OCI-LY7 (cell line): ENCODE results near the gene RASSF10. TPM values are rescaled to one million over a fixed set of nuclear protein-coding genes. Genes with fewer than 3 reads are reported as not detected.

ENCODE experiments used
- BruUV-seq: library from RNA; stranded (reverse); fragments of 400-500 nt; replicated peaks from 2 replicates; lab custom pipeline; 2021; lab: Mats Ljungman, UMichigan
- CTCF ChIA-PET: fragments of 300-600 bp; sonication (Branson Sonifier 250); formaldehyde crosslinking; loops from one replicate; lab custom pipeline; 2022; ENCODE audit warnings: antibody characterized with exemption; ENCODE audit not compliant: unreplicated experiment; lab: Charles Lee
- POLR2A ChIA-PET: fragments of 300-600 bp; sonication (Branson Sonifier 250); formaldehyde crosslinking; loops from one replicate; lab custom pipeline; 2022; ENCODE audit warnings: antibody characterized with exemption; lab: Charles Lee
- DNase-seq: peaks from one replicate; pipeline ENCODE4 v3.0.0-alpha.2; 2015; ENCODE audit warnings: low spot score
- H2AFZ ChIP-seq: fragments of 200-600 bp; sonication (generic), shearing (Covaris generic); 2 replicates; pipeline ENCODE4 v1.6.1; 2014; ENCODE audit warnings: mild to moderate bottlenecking, antibody characterized with exemption, low read length, moderate library complexity
- H3K27ac ChIP-seq: fragments of 200-600 bp; sonication (generic); 2 replicates; pipeline ENCODE4 v1.5.1; 2014; ENCODE audit warnings: mixed run types, low read depth, mild to moderate bottlenecking, moderate library complexity, low read length, inconsistent platforms; ENCODE audit not compliant: poor library complexity, severe bottlenecking
- H3K36me3 ChIP-seq: fragments of 200-600 bp; sonication (generic); 2 replicates; pipeline ENCODE4 v1.6.1; 2014; ENCODE audit warnings: mild to moderate bottlenecking, antibody characterized with exemption, low read length, moderate library complexity, mixed read lengths; ENCODE audit not compliant: insufficient read depth
- H3K4me1 ChIP-seq: fragments of 200-600 bp; sonication (generic); 2 replicates; pipeline ENCODE4 v1.5.1; 2014; ENCODE audit warnings: mild to moderate bottlenecking, low read length; ENCODE audit not compliant: insufficient read depth, poor library complexity, severe bottlenecking
- H3K4me2 ChIP-seq: fragments of 200-600 bp; sonication (generic); 2 replicates; pipeline ENCODE4 v1.6.1; 2014; ENCODE audit warnings: mild to moderate bottlenecking, low read length
- H3K4me3 ChIP-seq: fragments of 200-600 bp; sonication (generic); 2 replicates; pipeline ENCODE4 v1.5.1; 2014; ENCODE audit warnings: mild to moderate bottlenecking, low read depth, low read length; ENCODE audit not compliant: poor library complexity, severe bottlenecking
- H3K79me2 ChIP-seq: fragments of 200-600 bp; sonication (generic); 2 replicates; pipeline ENCODE4 v1.6.1; 2016; ENCODE audit warnings: low read depth, mild to moderate bottlenecking, low read length, moderate library complexity, mixed read lengths; ENCODE audit not compliant: insufficient read depth
- H3K9me2 ChIP-seq: fragments of 200-600 bp; sonication (generic); 2 replicates; pipeline ENCODE4 v1.6.1; 2016; ENCODE audit warnings: mild to moderate bottlenecking, low read length, mixed read lengths; ENCODE audit not compliant: insufficient read depth
- H3K9me3 ChIP-seq: fragments of 200-600 bp; sonication (generic); 2 replicates; pipeline ENCODE4 v1.6.1; 2014; ENCODE audit warnings: mild to moderate bottlenecking, mixed run types, low read length, mixed read lengths
- H4K20me1 ChIP-seq: fragments of 200-600 bp; sonication (generic); 2 replicates; pipeline ENCODE4 v1.6.1; 2014; ENCODE audit warnings: mild to moderate bottlenecking, antibody characterized with exemption, low read length, moderate library complexity, mixed read lengths; ENCODE audit not compliant: insufficient read depth
- EZH2phosphoT487 ChIP-seq: fragments of 200-600 bp; sonication (generic); IDR thresholded peaks from 2 replicates; pipeline ENCODE4 v1.6.1; 2018; ENCODE audit warnings: low read depth, borderline replicate concordance, mild to moderate bottlenecking, mixed run types, antibody characterized with exemption, low read length, moderate library complexity, mixed read lengths
- intact Hi-C: fragments of 100-400 bp; cut with micrococcal nuclease; formaldehyde crosslinking; loops from one replicate; pipeline ENCODE4 v1.10.0; 2022; ENCODE audit not compliant: unreplicated experiment
- total RNA-seq, 2 experiments: library from RNA; depleted of rRNA in 1 of 2; stranded (reverse); fragments of >200 nt in 1 of 2; shearing (Covaris generic) in 1 of 2; gene quantifications; 2 replicates each; pipeline ENCODE4 v1.2.3, GENCODE V29; 2014 to 2022
- TF ChIP-seq, protein P1 (sequence below): fragments of 200-600 bp; sonication (generic); conservative IDR thresholded peaks from 2 replicates; pipeline ENCODE4 v1.5.1; 2014; ENCODE audit warnings: mild to moderate bottlenecking, antibody characterized with exemption, low read length, moderate library complexity, mixed read lengths

RASSF10 gene
- total RNA-seq, 2 experiments from 2014 or later = not detected

DNA sequence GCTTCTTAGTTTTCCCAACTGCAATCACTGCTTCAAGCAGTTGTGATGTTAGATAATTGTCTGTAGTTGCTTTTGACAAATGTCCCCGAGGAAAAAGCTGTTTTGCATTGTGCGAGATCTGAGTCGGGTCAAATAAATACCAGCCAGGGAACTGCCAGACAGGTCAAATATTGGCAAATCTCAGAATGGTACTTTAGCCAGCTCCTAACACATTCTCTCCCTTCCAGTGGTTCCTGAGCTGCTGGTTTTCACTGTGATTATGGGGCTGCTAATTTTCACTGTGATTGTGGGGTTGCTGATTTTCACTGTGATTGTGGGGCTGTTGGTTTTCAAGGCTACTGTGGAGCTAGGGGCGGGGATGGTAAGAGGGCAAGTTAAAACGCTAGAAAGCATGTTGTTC is 14.3 kb downstream of the RASSF10 start:
- intact Hi-C loops = no loop called here
- Histone ChIP-seq H2AFZ (no peak overlapping the region), H3K9me3 (no peaks in the 10 kb centered on the region), H3K27ac (no peak overlapping the region), H3K4me2 (no peak overlapping the region), H3K36me3 (no peaks in the 10 kb centered on the region), H3K79me2 (no peaks in the 10 kb centered on the region), H4K20me1 (no peaks in the 10 kb centered on the region), H3K4me3 (no peak overlapping the region), H3K9me2 (no peaks in the 10 kb centered on the region), H3K4me1 (no peaks in the 10 kb centered on the region)
- no peak for TF ChIP-seq EZH2phosphoT487
- TF ChIP-seq, protein P1, sequence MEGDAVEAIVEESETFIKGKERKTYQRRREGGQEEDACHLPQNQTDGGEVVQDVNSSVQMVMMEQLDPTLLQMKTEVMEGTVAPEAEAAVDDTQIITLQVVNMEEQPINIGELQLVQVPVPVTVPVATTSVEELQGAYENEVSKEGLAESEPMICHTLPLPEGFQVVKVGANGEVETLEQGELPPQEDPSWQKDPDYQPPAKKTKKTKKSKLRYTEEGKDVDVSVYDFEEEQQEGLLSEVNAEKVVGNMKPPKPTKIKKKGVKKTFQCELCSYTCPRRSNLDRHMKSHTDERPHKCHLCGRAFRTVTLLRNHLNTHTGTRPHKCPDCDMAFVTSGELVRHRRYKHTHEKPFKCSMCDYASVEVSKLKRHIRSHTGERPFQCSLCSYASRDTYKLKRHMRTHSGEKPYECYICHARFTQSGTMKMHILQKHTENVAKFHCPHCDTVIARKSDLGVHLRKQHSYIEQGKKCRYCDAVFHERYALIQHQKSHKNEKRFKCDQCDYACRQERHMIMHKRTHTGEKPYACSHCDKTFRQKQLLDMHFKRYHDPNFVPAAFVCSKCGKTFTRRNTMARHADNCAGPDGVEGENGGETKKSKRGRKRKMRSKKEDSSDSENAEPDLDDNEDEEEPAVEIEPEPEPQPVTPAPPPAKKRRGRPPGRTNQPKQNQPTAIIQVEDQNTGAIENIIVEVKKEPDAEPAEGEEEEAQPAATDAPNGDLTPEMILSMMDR = no peak
- ChIA-PET CTCF (no interaction called here), POLR2A (interaction anchor here (0.5 kb wide), 1 partner anchor 68 kb away, joined by 3 read pairs; no protein-coding TSS in a partner anchor)
- BruUV-seq = no TSS peak
- no peak for DNase-seq

DNA sequence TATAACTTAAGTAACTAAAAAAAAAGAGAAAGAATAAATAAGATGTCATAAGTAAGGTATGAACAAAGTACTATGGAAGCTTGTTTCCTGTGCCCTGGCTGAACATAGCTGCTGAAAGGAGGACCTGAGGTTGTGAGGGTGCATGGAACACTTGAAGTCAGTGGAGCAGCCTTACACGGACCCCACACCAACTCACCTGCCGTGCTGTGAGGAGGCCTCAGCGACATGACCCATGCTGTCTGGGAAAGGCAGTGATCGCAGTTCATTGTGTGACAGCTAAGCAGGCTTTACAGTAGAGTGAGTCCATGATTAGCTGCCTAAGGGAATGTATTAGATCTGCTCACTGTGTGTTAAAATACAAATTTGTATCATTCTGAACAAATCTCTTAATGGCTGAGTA is 17.6 kb downstream of the RASSF10 start:
- intact Hi-C loops = no loop called here
- Histone ChIP-seq H4K20me1 (no peaks in the 10 kb centered on the region), H2AFZ (no peak overlapping the region), H3K27ac (no peak overlapping the region), H3K4me2 (no peak overlapping the region), H3K36me3 (no peaks in the 10 kb centered on the region), H3K4me3 (no peak overlapping the region), H3K79me2 (no peaks in the 10 kb centered on the region), H3K9me3 (no peaks in the 10 kb centered on the region), H3K9me2 (no peaks in the 10 kb centered on the region), H3K4me1 (no peaks in the 10 kb centered on the region)
- DNase-seq = no peak
- BruUV-seq = no TSS peak
- TF ChIP-seq, protein P1 = no peak
- no peak for TF ChIP-seq EZH2phosphoT487
- CTCF ChIA-PET = no interaction called here
- POLR2A ChIA-PET = no interaction called here

GRCh38 chr11:13028322-13028721 is 19.2 kb downstream of the RASSF10 start:
- BruUV-seq = no TSS peak
- Histone ChIP-seq H4K20me1 (no peaks in the 10 kb centered on the region), H3K9me3 (no peaks in the 10 kb centered on the region), H3K27ac (no peak overlapping the region), H2AFZ (no peak overlapping the region), H3K4me3 (no peak overlapping the region), H3K4me2 (no peak overlapping the region), H3K9me2 (no peaks in the 10 kb centered on the region), H3K4me1 (no peaks in the 10 kb centered on the region), H3K36me3 (no peaks in the 10 kb centered on the region), H3K79me2 (no peaks in the 10 kb centered on the region)
- CTCF ChIA-PET = no interaction called here
- no peak for TF ChIP-seq EZH2phosphoT487
- TF ChIP-seq, protein P1 = no peak
- DNase-seq = no peak
- POLR2A ChIA-PET = no interaction called here
- intact Hi-C loops = no loop called here
